Testis (tissue), 2 donors: Measurements from ENCODE around the gene ZNF521.

Experiments used
- CTCF ChIP-seq, 3 experiments: fragments of 450-650 bp in 2 of 3; fragments of 200-600 bp in 1 of 3; sonication (generic) in 1 of 3; IDR thresholded peaks; one replicate each; pipeline ENCODE4 v1.5.1; 2016 to 2019; ENCODE audit warnings: antibody characterized with exemption in 3 of 3, mild to moderate bottlenecking in 2 of 3, moderate library complexity in 1 of 3
- POLR2A ChIP-seq: fragments of 450-650 bp; IDR thresholded peaks from one replicate; pipeline ENCODE4 v1.6.1; 2017; ENCODE audit warnings: antibody characterized with exemption, mild to moderate bottlenecking, moderate library complexity

DNA sequence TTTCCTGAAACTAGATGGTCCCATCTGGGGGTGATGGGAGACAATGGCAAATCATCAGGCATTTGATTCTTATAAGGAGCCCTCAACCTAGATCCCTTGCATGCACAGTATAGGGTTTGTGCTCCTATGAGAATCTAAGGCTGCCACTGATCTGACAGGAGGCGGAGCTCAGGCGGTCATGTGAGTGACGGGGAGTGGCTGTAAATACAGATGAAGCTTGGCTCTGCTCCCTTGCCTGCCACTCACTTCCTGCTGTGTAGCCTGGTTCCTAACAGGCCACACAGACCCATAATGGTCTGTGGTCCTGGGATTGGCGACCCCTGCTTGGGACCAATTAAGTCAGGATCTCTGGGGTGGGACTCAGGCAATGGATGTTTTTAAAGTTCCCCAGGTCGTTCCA is 293.4 kb downstream of the ZNF521 start:
- TF ChIP-seq POLR2A (no peak), CTCF (IDR thresholded peaks at IDR 0.05) (no peak)
